Psoas muscle (tissue), 8 donors: Measurements from ENCODE around the gene AMELY. TPM values are rescaled to one million over a fixed set of nuclear protein-coding genes. Genes with fewer than 3 reads are reported as not detected.

Experiments used
- ATAC-seq, 4 donors: fragments of 200-7000 bp; cut with Tn5 transposase; one replicate each; pipeline ENCODE4 v1.9.1; 2020; ENCODE audit warnings: moderate library complexity in 3 of 4, mild to moderate bottlenecking in 2 of 4
- DNase-seq, 2 donors: peaks; one replicate each; pipeline ENCODE4 v3.0.0-alpha.2; 2020
- H3K27ac ChIP-seq: fragments of 200-600 bp; one replicate; pipeline ENCODE4 v1.8.0; 2022
- H3K27me3 ChIP-seq, 3 donors: fragments of 200-600 bp in 1 of 3; one replicate each; pipeline versions ENCODE4 v1.6.1 to v1.8.0; 2013 to 2022; ENCODE audit warnings: low read length in 2 of 3, mild to moderate bottlenecking in 2 of 3, moderate library complexity in 1 of 3; ENCODE audit not compliant: insufficient read depth in 3 of 3
- H3K36me3 ChIP-seq, 2 donors: fragments of 200-600 bp in 1 of 2; one replicate each; pipeline versions ENCODE4 v1.6.1 to v1.8.0; 2013 to 2022; ENCODE audit warnings: low read depth in 1 of 2, mild to moderate bottlenecking in 1 of 2, moderate library complexity in 1 of 2; ENCODE audit not compliant: insufficient read depth in 1 of 2
- H3K4me1 ChIP-seq: fragments of 200-600 bp; one replicate; pipeline ENCODE4 v1.8.0; 2022
- H3K4me3 ChIP-seq: fragments of 200-600 bp; one replicate; pipeline ENCODE4 v1.8.0; 2022; ENCODE audit warnings: mild to moderate bottlenecking
- H3K9me3 ChIP-seq: fragments of 200-600 bp; one replicate; pipeline ENCODE4 v1.8.0; 2022
- CTCF ChIP-seq: fragments of 200-600 bp; IDR thresholded peaks from one replicate; pipeline ENCODE4 v1.8.0; 2022; ENCODE audit warnings: antibody characterized with exemption
- WGBS, 3 donors: extraction: QIAGEN DNeasy Blood & Tissue Kit; methylation state at CpG; one replicate each; pipeline versions ENCODE4 v1.1.6 to v1.1.7; 2013; 5-methylcytosine and 5-hydroxymethylcytosine counted together
- intact Hi-C, 2 donors: fragments of 100-400 bp; cut with DNase I; formaldehyde crosslinking; loops; one replicate each; pipeline versions ENCODE4 v1.11.0 to v1.14.2; 2022
- long read RNA-seq, 2 donors: library from polyadenylated mRNA; unstranded; transcript quantifications; one replicate each; pipeline ENCODE4 v2.0.0, GENCODE V29; 2021
- polyA plus RNA-seq, 3 donors: library from polyadenylated mRNA; stranded (reverse); fragments of 200-250 nt; gene quantifications; one replicate each; pipeline ENCODE4 v1.2.3, GENCODE V29; 2013
- total RNA-seq, 4 donors: library from RNA; stranded (reverse); fragmentation: NEBNext Ultra II Directional in 2 of 4; extraction: Animal tissue kit (Norgen Biotek cat#: 25700) in 2 of 4; gene quantifications; one replicate each; pipeline versions ENCODE4 v1.2.1 to v1.2.4, GENCODE V29; 2021 to 2023
- donor health status: healthy with polysubstance abuse.
- donor health status: DM: no; HTN: no; CAD: no; lungs with moderate emphysema.
- donor health status: Bipolar disorder and iron deficiency.
- donor health status: healthy.
- donor health status: DM: yes; HTN: yes; CAD: no.
- donor health status: DM: no; HTN: no; CAD: no.
- donor health status: DM: no; HTN: no; CAD: no.
- donor health status: DM: yes; HTN: yes; CAD: no.

AMELY gene, protein sequence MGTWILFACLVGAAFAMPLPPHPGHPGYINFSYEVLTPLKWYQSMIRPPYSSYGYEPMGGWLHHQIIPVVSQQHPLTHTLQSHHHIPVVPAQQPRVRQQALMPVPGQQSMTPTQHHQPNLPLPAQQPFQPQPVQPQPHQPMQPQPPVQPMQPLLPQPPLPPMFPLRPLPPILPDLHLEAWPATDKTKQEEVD
- total RNA-seq (not detected), polyA plus RNA-seq (not detected)
- long read RNA-seq, donor 1 = 0 reads
- long read RNA-seq, donor 2 = 0 reads

- Histone ChIP-seq H3K4me1 (no peaks in the 10 kb centered on the region), H3K27me3 (no peaks in the 10 kb centered on the region), H3K27ac (no peak within 1 kb of the TSS), H3K4me3 (no peak within 1 kb of the TSS), H3K9me3 (no peaks in the 10 kb centered on the region), H3K36me3 (no peaks in the 10 kb centered on the region)
- ATAC-seq (no peak), DNase-seq (no peak)
- no peak for TF ChIP-seq CTCF
- intact Hi-C loops = no loop called here
- WGBS, 3 donors = 1 to 4% methylated on average over 31 to 52 of the region's 52 CpGs; no CpG with 5 or more reads in 1 of the 3 donors
These were observed at the start of gene AMELY for GRCh38 chrY:6911253-6911881. TSS of gene AMELY (minus strand) at chrY:6911752. CDS start at chrY:6872608, 39,144 bp downstream.

- no peaks in the 10 kb centered on the region for H3K9me3 ChIP-seq
- DNase-seq (no peak), ATAC-seq (no peak)
- H3K36me3 ChIP-seq = no peaks in the 10 kb centered on the region
- no peak overlapping the region for H3K27ac ChIP-seq
- intact Hi-C loops = no loop called here
- TF ChIP-seq CTCF = no peak
- no peaks in the 10 kb centered on the region for H3K4me1 ChIP-seq
- 75 to 88% methylated on average over 4 of the region's 4 CpGs; no CpG with 5 or more reads in 1 of the 3 donors for WGBS, 3 donors
- no peaks in the 10 kb centered on the region for H3K27me3 ChIP-seq
- no peak overlapping the region for H3K4me3 ChIP-seq
These were observed 38.4 kb upstream of the AMELY start for GRCh38 chrY:6949947-6950346.

GRCh38 chrY:6948378-6948777 lies 36.8 kb upstream of the AMELY start:
- Histone ChIP-seq H3K9me3 (no peaks in the 10 kb centered on the region), H3K4me3 (no peak overlapping the region), H3K36me3 (no peaks in the 10 kb centered on the region), H3K27ac (no peak overlapping the region), H3K4me1 (no peaks in the 10 kb centered on the region), H3K27me3 (no peaks in the 10 kb centered on the region)
- DNase-seq = no peak
- no peak for ATAC-seq
- WGBS, 3 donors = 59 to 66% methylated on average over 11 to 13 of the region's 13 CpGs; no CpG with 5 or more reads in 1 of the 3 donors
- intact Hi-C loops = no loop called here
- no peak for TF ChIP-seq CTCF

GRCh38 chrY:6947695-6948094 lies 36.1 kb upstream of the AMELY start:
- H3K36me3 ChIP-seq = no peaks in the 10 kb centered on the region
- ATAC-seq = no peak

More at GRCh38 chrY:6947695-6948094, 36.1 kb upstream of the AMELY start:
- TF ChIP-seq CTCF = no peak
- Histone ChIP-seq H3K4me1 (no peaks in the 10 kb centered on the region), H3K4me3 (no peak overlapping the region), H3K9me3 (no peaks in the 10 kb centered on the region), H3K27ac (no peak overlapping the region), H3K27me3 (no peaks in the 10 kb centered on the region)
- no peak for DNase-seq
- intact Hi-C loops = no loop called here
